ENCODE results near the gene ALOX12B.

Gene ALOX12B

GRCh38 chr17:8087075-8087951 lies at the start of gene ALOX12B:
ALOX12B (minus strand) TSS chr17:8087716; CDS start chr17:8087442, 274 bp downstream.
- Histone ChIP-seq H3K36me3 (ENCODE audit: control insufficient read depth in 5 of 5, insufficient read depth in 5 of 5, low read length in 5 of 5) (no peaks in the 10 kb centered on the region), H3K9ac (ENCODE audit: low read length in 5 of 5) (no peak within 1 kb of the TSS), H3K27ac (ENCODE audit: low read depth, low read length) (no peak within 1 kb of the TSS), H3K4me1 (ENCODE audit: control insufficient read depth in 5 of 5, insufficient read depth in 5 of 5, low read length in 5 of 5) (no peaks in the 10 kb centered on the region), H3K4me3 (ENCODE audit: low read depth in 1 of 5, low read length in 5 of 5) (no peak within 1 kb of the TSS), H3K9me3 (ENCODE audit: control insufficient read depth in 5 of 5, low read length in 5 of 5) (no peaks in the 10 kb centered on the region), H3K27me3 (ENCODE audit: control insufficient read depth in 5 of 5, insufficient read depth in 4 of 5, low read length in 5 of 5) (peaks cover 12 to 61% (median 34%) of the 10 kb centered on the region in 5 donors)

- H3K27me3 ChIP-seq (ENCODE audit: control insufficient read depth in 5 of 5, insufficient read depth in 4 of 5, low read length in 5 of 5): peaks cover 0 to 8% (median 0%) of the 10 kb centered on the region in 5 donors
- H3K36me3 ChIP-seq (ENCODE audit: control insufficient read depth in 5 of 5, insufficient read depth in 5 of 5, low read length in 5 of 5): no peaks in the 10 kb centered on the region
Measured at GRCh38 chr17:8133941-8134340, 46.4 kb upstream of the ALOX12B start.

GRCh38 chr17:8133399-8133798 lies 45.9 kb upstream of the ALOX12B start:
- Histone ChIP-seq H3K27ac (ENCODE audit: low read depth, low read length) (no peak overlapping the region), H3K36me3 (ENCODE audit: control insufficient read depth in 5 of 5, insufficient read depth in 5 of 5, low read length in 5 of 5) (no peaks in the 10 kb centered on the region), H3K9ac (ENCODE audit: low read length in 5 of 5) (no peak overlapping the region), H3K27me3 (ENCODE audit: control insufficient read depth in 5 of 5, insufficient read depth in 4 of 5, low read length in 5 of 5) (peaks cover 0 to 8% (median 0%) of the 10 kb centered on the region in 5 donors), H3K9me3 (ENCODE audit: control insufficient read depth in 5 of 5, low read length in 5 of 5) (no peaks in the 10 kb centered on the region), H3K4me1 (ENCODE audit: control insufficient read depth in 5 of 5, insufficient read depth in 5 of 5, low read length in 5 of 5) (peaks cover 2 to 7% (median 6%) of the 10 kb centered on the region in 5 donors), H3K4me3 (ENCODE audit: low read depth in 1 of 5, low read length in 5 of 5) (no peak overlapping the region)

More at GRCh38 chr17:8133941-8134340, 46.4 kb upstream of the ALOX12B start:
- Histone ChIP-seq H3K4me3 (ENCODE audit: low read depth in 1 of 5, low read length in 5 of 5) (no peak overlapping the region), H3K27ac (ENCODE audit: low read depth, low read length) (no peak overlapping the region), H3K4me1 (ENCODE audit: control insufficient read depth in 5 of 5, insufficient read depth in 5 of 5, low read length in 5 of 5) (peaks cover 6 to 11% (median 8%) of the 10 kb centered on the region in 5 donors), H3K9me3 (ENCODE audit: control insufficient read depth in 5 of 5, low read length in 5 of 5) (no peaks in the 10 kb centered on the region), H3K9ac (ENCODE audit: low read length in 5 of 5) (no peak overlapping the region)

GRCh38 chr17:8131844-8132441 lies 44.4 kb upstream of the ALOX12B start:
- no peak overlapping the region for H3K9ac ChIP-seq (ENCODE audit: low read length in 5 of 5)
- H3K4me3 ChIP-seq (ENCODE audit: low read depth in 1 of 5, low read length in 5 of 5): no peak overlapping the region
- H3K9me3 ChIP-seq (ENCODE audit: control insufficient read depth in 5 of 5, low read length in 5 of 5): no peaks in the 10 kb centered on the region
- H3K27ac ChIP-seq (ENCODE audit: low read depth, low read length): no peak overlapping the region
- H3K27me3 ChIP-seq (ENCODE audit: control insufficient read depth in 5 of 5, insufficient read depth in 4 of 5, low read length in 5 of 5): peaks cover 0 to 8% (median 0%) of the 10 kb centered on the region in 5 donors
- no peaks in the 10 kb centered on the region for H3K36me3 ChIP-seq (ENCODE audit: control insufficient read depth in 5 of 5, insufficient read depth in 5 of 5, low read length in 5 of 5)
- peaks cover 0 to 6% (median 4%) of the 10 kb centered on the region in 5 donors for H3K4me1 ChIP-seq (ENCODE audit: control insufficient read depth in 5 of 5, insufficient read depth in 5 of 5, low read length in 5 of 5)

- H3K4me3 ChIP-seq (ENCODE audit: low read depth in 1 of 5, low read length in 5 of 5): no peak overlapping the region
- H3K9ac ChIP-seq (ENCODE audit: low read length in 5 of 5): no peak overlapping the region
- peaks cover 9 to 41% (median 38%) of the 10 kb centered on the region in 5 donors for H3K4me1 ChIP-seq (ENCODE audit: control insufficient read depth in 5 of 5, insufficient read depth in 5 of 5, low read length in 5 of 5)
- no peaks in the 10 kb centered on the region for H3K36me3 ChIP-seq (ENCODE audit: control insufficient read depth in 5 of 5, insufficient read depth in 5 of 5, low read length in 5 of 5)
- H3K27ac ChIP-seq (ENCODE audit: low read depth, low read length): no peak overlapping the region
- H3K9me3 ChIP-seq (ENCODE audit: control insufficient read depth in 5 of 5, low read length in 5 of 5): no peaks in the 10 kb centered on the region
- peaks cover 12 to 27% (median 15%) of the 10 kb centered on the region in 5 donors for H3K27me3 ChIP-seq (ENCODE audit: control insufficient read depth in 5 of 5, insufficient read depth in 4 of 5, low read length in 5 of 5)
Measured at GRCh38 chr17:8128125-8128784, 40.7 kb upstream of the ALOX12B start.

- Histone ChIP-seq H3K4me1 (ENCODE audit: control insufficient read depth in 5 of 5, insufficient read depth in 5 of 5, low read length in 5 of 5) (peaks cover 9 to 57% (median 55%) of the 10 kb centered on the region in 5 donors), H3K27me3 (ENCODE audit: control insufficient read depth in 5 of 5, insufficient read depth in 4 of 5, low read length in 5 of 5) (peaks cover 20 to 38% (median 26%) of the 10 kb centered on the region in 5 donors), H3K27ac (ENCODE audit: low read depth, low read length) (peak overlapping the region; percentile 46), H3K4me3 (ENCODE audit: low read depth in 1 of 5, low read length in 5 of 5) (peak overlapping the region; percentile 76 to 94 (median 87)), H3K9ac (ENCODE audit: low read length in 5 of 5) (peak overlapping the region; percentile 57 to 83 (median 73)), H3K36me3 (ENCODE audit: control insufficient read depth in 5 of 5, insufficient read depth in 5 of 5, low read length in 5 of 5) (no peaks in the 10 kb centered on the region), H3K9me3 (ENCODE audit: control insufficient read depth in 5 of 5, low read length in 5 of 5) (no peaks in the 10 kb centered on the region)
Measured at GRCh38 chr17:8126491-8127066, 39.1 kb upstream of the ALOX12B start.

- peak overlapping the region; percentile 76 to 94 (median 87) for H3K4me3 ChIP-seq (ENCODE audit: low read depth in 1 of 5, low read length in 5 of 5)
- no peak overlapping the region for H3K27ac ChIP-seq (ENCODE audit: low read depth, low read length)
- H3K9ac ChIP-seq (ENCODE audit: low read length in 5 of 5): peak overlapping the region in 4 of 5 donors; percentile 34 to 83 (median 65)
- H3K36me3 ChIP-seq (ENCODE audit: control insufficient read depth in 5 of 5, insufficient read depth in 5 of 5, low read length in 5 of 5): no peaks in the 10 kb centered on the region
- peaks cover 11 to 63% (median 59%) of the 10 kb centered on the region in 5 donors for H3K4me1 ChIP-seq (ENCODE audit: control insufficient read depth in 5 of 5, insufficient read depth in 5 of 5, low read length in 5 of 5)
- peaks cover 20 to 39% (median 26%) of the 10 kb centered on the region in 5 donors for H3K27me3 ChIP-seq (ENCODE audit: control insufficient read depth in 5 of 5, insufficient read depth in 4 of 5, low read length in 5 of 5)
- no peaks in the 10 kb centered on the region for H3K9me3 ChIP-seq (ENCODE audit: control insufficient read depth in 5 of 5, low read length in 5 of 5)
Measured at GRCh38 chr17:8125947-8126490, 38.5 kb upstream of the ALOX12B start.

GRCh38 chr17:8125154-8125946 lies 37.8 kb upstream of the ALOX12B start:
- Histone ChIP-seq H3K9ac (ENCODE audit: low read length in 5 of 5) (peak overlapping the region in 3 of 5 donors; percentile 34 to 83 (median 57)), H3K9me3 (ENCODE audit: control insufficient read depth in 5 of 5, low read length in 5 of 5) (no peaks in the 10 kb centered on the region), H3K36me3 (ENCODE audit: control insufficient read depth in 5 of 5, insufficient read depth in 5 of 5, low read length in 5 of 5) (no peaks in the 10 kb centered on the region), H3K27ac (ENCODE audit: low read depth, low read length) (no peak overlapping the region), H3K4me3 (ENCODE audit: low read depth in 1 of 5, low read length in 5 of 5) (peak overlapping the region in 4 of 5 donors; percentile 76 to 94 (median 84)), H3K4me1 (ENCODE audit: control insufficient read depth in 5 of 5, insufficient read depth in 5 of 5, low read length in 5 of 5) (peaks cover 11 to 70% (median 66%) of the 10 kb centered on the region in 5 donors), H3K27me3 (ENCODE audit: control insufficient read depth in 5 of 5, insufficient read depth in 4 of 5, low read length in 5 of 5) (peaks cover 20 to 41% (median 26%) of the 10 kb centered on the region in 5 donors)

All from subcutaneous abdominal adipose tissue (tissue), 5 donors.